Measurements from ENCODE around the gene PPM1G.
A peak's percentile ranks its signal among the peaks of the same experiment; 100 is the strongest.
"Not testable (repeated sequence)": the region's sequence is repeated elsewhere in the genome, so short reads cannot be mapped to it uniquely, and the experiment has no call there.

PPM1G gene

GRCh38 chr2:27428978-27429541 lies 19.7 kb upstream of the PPM1G start:
- in situ Hi-C loops (cut with HindIII; ENCODE audit: low sequenced_read_pairs), result no loop called here
- peak overlapping the region; percentile 80 for H3K4me3 ChIP-seq (ENCODE audit: low read depth, low read length)
- TF ChIP-seq CTCF (IDR thresholded peaks at IDR 0.05; ENCODE audit: low read depth, low read length), result no peak
- peak; percentile 88 for DNase-seq (ENCODE audit: low read depth, low spot score)

DNA sequence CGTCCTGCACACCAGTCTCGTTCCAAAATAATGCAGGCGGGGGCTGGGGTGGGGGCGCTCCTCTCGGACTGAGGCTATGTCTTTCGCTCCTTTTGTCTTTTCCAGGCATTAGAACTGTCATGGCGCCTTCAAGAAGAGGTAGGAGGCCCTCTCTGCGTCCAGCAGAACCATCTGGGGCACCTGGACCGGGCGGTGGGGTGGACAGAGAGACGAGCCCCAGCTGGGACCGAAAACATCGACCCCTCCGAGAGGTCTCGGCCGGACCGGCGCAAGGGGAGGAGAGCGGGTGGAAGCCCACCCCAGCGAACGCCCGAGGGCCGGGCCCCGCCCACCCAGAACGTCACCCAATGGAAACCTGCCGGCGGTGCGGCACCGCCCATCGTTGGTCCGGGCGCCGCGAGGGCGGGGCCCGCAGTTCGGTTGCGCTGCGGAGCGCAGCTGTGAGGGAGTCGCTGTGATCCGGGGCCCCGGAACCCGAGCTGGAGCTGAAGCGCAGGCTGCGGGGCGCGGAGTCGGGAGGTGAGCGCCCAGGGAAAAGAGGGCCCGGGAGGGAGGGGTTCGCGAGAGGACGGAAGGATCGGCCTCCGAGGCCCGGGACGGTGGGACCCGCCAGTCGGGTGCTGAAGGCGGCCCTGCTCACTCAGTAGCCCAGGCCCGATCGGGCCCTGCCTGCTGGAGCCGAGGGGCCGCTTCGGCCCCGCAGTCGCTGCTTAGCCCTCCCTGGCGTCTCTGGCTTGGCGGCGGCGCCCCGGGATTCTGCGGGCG lies 19.0 kb upstream of the PPM1G start, which contains the start of gene NRBP1:
NRBP1 (plus strand) TSS at position 419 of the 765 bp plus-strand sequence. CDS start 4,643 bp downstream, outside the sequence.
- no peak for TF ChIP-seq CTCF (IDR thresholded peaks at IDR 0.05; ENCODE audit: low read depth, low read length)
- H3K4me3 ChIP-seq (ENCODE audit: low read depth, low read length), result peak within 1 kb of the TSS; percentile 80
- peak; percentile 93 for DNase-seq (ENCODE audit: low read depth, low spot score)
- in situ Hi-C loops (cut with HindIII; ENCODE audit: low sequenced_read_pairs), result no loop called here

DNA sequence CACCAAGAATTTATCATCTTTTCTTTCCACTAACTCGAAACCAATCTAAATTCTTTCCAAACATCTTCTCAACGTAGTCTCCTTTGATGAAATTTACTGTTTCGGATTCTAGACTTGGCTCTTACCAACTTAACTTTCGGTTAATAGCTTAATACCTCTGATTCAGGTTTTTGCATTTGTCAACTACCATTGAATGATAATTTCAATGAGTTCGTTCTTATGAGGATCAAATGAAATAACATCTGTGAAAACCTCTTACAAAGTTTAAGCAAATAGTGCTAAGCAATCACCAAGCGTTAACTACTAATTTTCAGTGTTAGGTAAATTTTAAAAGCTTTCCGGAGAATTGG lies 18.4 kb upstream of the PPM1G start:
- H3K4me3 ChIP-seq (ENCODE audit: low read depth, low read length), result peak overlapping the region; percentile 80
- in situ Hi-C loops (cut with HindIII; ENCODE audit: low sequenced_read_pairs), result no loop called here
- no peak for TF ChIP-seq CTCF (IDR thresholded peaks at IDR 0.05; ENCODE audit: low read depth, low read length)
- no peak for DNase-seq (ENCODE audit: low read depth, low spot score)

- in situ Hi-C loops (cut with HindIII; ENCODE audit: low sequenced_read_pairs); H3K4me3 ChIP-seq (ENCODE audit: low read depth, low read length); DNase-seq (ENCODE audit: low read depth, low spot score): not testable (repeated sequence)
These were observed 15.6 kb upstream of the PPM1G start for GRCh38 chr2:27425039-27425438.

- H3K4me3 ChIP-seq (ENCODE audit: low read depth, low read length), result no peak overlapping the region
- DNase-seq (ENCODE audit: low read depth, low spot score), result no peak
- no peak for TF ChIP-seq CTCF (IDR thresholded peaks at IDR 0.05; ENCODE audit: low read depth, low read length)
- in situ Hi-C loops (cut with HindIII; ENCODE audit: low sequenced_read_pairs), result no loop called here
These were observed 13.6 kb upstream of the PPM1G start for GRCh38 chr2:27422958-27423357.

GRCh38 chr2:27421660-27422250 lies 12.4 kb upstream of the PPM1G start:
- DNase-seq (ENCODE audit: low read depth, low spot score), result no peak
- no peak overlapping the region for H3K4me3 ChIP-seq (ENCODE audit: low read depth, low read length)
- no peak for TF ChIP-seq CTCF (IDR thresholded peaks at IDR 0.05; ENCODE audit: low read depth, low read length)
- in situ Hi-C loops (cut with HindIII; ENCODE audit: low sequenced_read_pairs), result no loop called here

DNA sequence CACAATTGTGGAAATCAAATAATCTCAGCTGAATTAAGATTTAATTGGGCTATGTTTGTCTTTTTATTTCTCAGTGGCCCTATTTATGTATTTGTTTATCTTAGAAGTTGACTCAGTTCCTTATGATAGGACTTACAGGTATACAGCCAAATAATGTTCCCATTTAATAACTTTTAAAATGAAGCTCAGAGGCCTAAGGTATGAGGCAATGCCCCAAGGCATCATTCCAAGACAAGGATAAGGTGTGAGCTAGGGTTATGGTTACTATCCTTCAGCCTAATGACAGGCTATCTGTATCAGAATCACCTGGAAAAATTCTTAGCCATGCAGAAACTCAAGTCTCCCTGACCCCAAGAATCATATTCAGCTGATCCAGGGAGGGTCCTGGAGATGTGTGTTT lies 11.6 kb upstream of the PPM1G start:
- TF ChIP-seq CTCF (IDR thresholded peaks at IDR 0.05; ENCODE audit: low read depth, low read length), result no peak
- H3K4me3 ChIP-seq (ENCODE audit: low read depth, low read length), result no peak overlapping the region
- DNase-seq (ENCODE audit: low read depth, low spot score), result no peak
- in situ Hi-C loops (cut with HindIII; ENCODE audit: low sequenced_read_pairs), result no loop called here

Measured in astrocyte of the spinal cord (primary cell).